Right lung (tissue), 5 donors: ENCODE measurements around the gene BCAS3. TPM values are rescaled to one million over a fixed set of nuclear protein-coding genes. Genes with fewer than 3 reads are reported as not detected.
A peak's percentile ranks its signal among the peaks of the same experiment; 100 is the strongest.
"Not testable (repeated sequence)": the region's sequence is repeated elsewhere in the genome, so short reads cannot be mapped to it uniquely, and the experiment has no call there.

Source experiments
- DNase-seq, 2 donors: peaks; one replicate each; pipeline ENCODE4 v3.0.0-alpha.2; 2013
- polyA plus RNA-seq, 5 donors: library from polyadenylated mRNA; unstranded; fragments of 120-200 nt; gene quantifications; one replicate each; pipeline versions ENCODE4 v1.2.1 to v1.2.3, GENCODE V29; 2013; ENCODE audit warnings: inconsistent platforms in 1 of 5, low replicate concordance in 1 of 5; ENCODE audit not compliant: insufficient read length in 5 of 5, insufficient read depth in 1 of 5

BCAS3 gene
- polyA plus RNA-seq, 5 donors, result 21.9 to 29.2 (median 27.8) TPM

- DNase-seq, result not testable (repeated sequence)
These were observed 8.9 kb upstream of the BCAS3 start for GRCh38 chr17:60668741-60669140.

GRCh38 chr17:60671482-60671881, 6.2 kb upstream of the BCAS3 start:
- no peak for DNase-seq

GRCh38 chr17:60674637-60675036, 3.0 kb upstream of the BCAS3 start:
- not testable (repeated sequence) for DNase-seq

GRCh38 chr17:60675997-60676396, 1.7 kb upstream of the BCAS3 start:
- DNase-seq, result no peak

GRCh38 chr17:60676758-60677307, 818 bp upstream of the BCAS3 start:
- DNase-seq, result no peak

GRCh38 chr17:60678118-60678444, 430 bp downstream of the BCAS3 start:
- no peak for DNase-seq

GRCh38 chr17:60679287-60679686, 1.6 kb downstream of the BCAS3 start:
- DNase-seq, result no peak

- no peak for DNase-seq
These were observed 3.1 kb downstream of the BCAS3 start for GRCh38 chr17:60680754-60681153.

GRCh38 chr17:60685437-60685836, 7.8 kb downstream of the BCAS3 start:
- DNase-seq, result no peak

- DNase-seq, result no peak
These were observed 18.3 kb downstream of the BCAS3 start for GRCh38 chr17:60695960-60696359.

- no peak for DNase-seq
These were observed 21.4 kb downstream of the BCAS3 start for GRCh38 chr17:60699090-60699489.

GRCh38 chr17:60704170-60704569, 26.5 kb downstream of the BCAS3 start:
- no peak for DNase-seq

GRCh38 chr17:60712675-60713074, 35.0 kb downstream of the BCAS3 start:
- no peak for DNase-seq

GRCh38 chr17:60713608-60714007, 36.0 kb downstream of the BCAS3 start:
- DNase-seq, result no peak

GRCh38 chr17:60716766-60717165, 39.1 kb downstream of the BCAS3 start:
- DNase-seq, result no peak

GRCh38 chr17:60717814-60718213, 40.2 kb downstream of the BCAS3 start:
- DNase-seq, result no peak

- DNase-seq, result peak; percentile 63 to 68
These were observed 43.3 kb downstream of the BCAS3 start for GRCh38 chr17:60720763-60721531.

- DNase-seq, result no peak
These were observed 47.0 kb downstream of the BCAS3 start for GRCh38 chr17:60724647-60725046.

GRCh38 chr17:60729854-60730253, 52.2 kb downstream of the BCAS3 start:
- DNase-seq, result peak in 1 of 2 donors; percentile 24

- no peak for DNase-seq
These were observed 52.6 kb downstream of the BCAS3 start for GRCh38 chr17:60730273-60730672.

- DNase-seq, result no peak
These were observed 60.6 kb downstream of the BCAS3 start for GRCh38 chr17:60738287-60738686.

GRCh38 chr17:60740584-60740983, 62.9 kb downstream of the BCAS3 start:
- DNase-seq, result no peak

GRCh38 chr17:60741031-60741430, 63.4 kb downstream of the BCAS3 start:
- no peak for DNase-seq

- no peak for DNase-seq
These were observed 65.6 kb downstream of the BCAS3 start for GRCh38 chr17:60743282-60743681.
